GM12801 (cell line): ENCODE measurements around the gene SLC30A10.

Source experiments
- TF ChIP-seq, protein P1 (sequence below): IDR thresholded peaks from one replicate; pipeline ENCODE4 v1.5.1; 2011; ENCODE audit warnings: control low read depth; ENCODE audit not compliant: insufficient read length; ENCODE audit errors: extremely low read depth

The SLC30A10 gene

DNA sequence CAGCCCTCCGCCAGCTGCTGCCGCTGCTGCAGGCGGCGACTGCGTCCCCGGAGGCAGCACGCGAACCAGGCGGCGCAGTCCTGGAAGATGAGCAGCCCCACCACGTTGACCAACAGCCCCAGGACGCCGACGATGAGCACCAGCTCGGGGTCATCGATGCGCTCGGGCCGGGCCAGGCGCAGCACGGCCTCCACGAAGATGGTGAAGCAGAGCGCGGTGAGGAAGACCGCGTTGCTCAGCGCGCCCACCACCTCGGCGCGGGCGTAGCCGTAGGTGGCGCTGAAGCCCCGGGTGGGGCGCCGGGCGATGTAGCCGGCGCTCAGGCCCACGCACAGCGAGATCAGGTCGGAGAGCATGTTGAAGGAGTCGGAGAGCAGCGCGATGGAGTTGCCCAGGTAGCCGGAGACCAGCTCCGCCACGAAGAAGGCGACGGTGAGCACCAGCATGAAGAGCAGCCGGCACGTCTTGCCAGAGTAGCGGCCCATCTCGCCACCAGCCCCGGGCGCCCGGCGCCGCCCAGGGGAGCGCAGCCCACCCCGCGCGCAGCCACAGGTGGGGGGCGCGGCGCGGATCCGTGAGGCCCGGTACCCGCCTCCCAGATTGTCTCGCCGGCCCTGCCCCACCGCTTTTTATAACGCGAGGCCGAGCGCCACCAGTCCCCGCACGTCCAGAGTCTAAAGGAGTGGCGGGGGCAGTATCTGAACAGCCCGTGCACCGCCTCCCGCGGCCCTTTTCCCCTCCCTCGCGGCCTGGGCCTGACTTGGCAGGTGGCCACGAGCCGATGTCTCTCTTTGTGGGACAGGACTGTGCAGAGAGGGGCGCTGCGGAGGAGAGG lies at the start of gene SLC30A10:
Gene SLC30A10, minus strand, starts transcription at position 602 of the 835 bp plus-strand sequence. Its CDS starts 117 bp downstream, at position 485.
- TF ChIP-seq, protein P1, sequence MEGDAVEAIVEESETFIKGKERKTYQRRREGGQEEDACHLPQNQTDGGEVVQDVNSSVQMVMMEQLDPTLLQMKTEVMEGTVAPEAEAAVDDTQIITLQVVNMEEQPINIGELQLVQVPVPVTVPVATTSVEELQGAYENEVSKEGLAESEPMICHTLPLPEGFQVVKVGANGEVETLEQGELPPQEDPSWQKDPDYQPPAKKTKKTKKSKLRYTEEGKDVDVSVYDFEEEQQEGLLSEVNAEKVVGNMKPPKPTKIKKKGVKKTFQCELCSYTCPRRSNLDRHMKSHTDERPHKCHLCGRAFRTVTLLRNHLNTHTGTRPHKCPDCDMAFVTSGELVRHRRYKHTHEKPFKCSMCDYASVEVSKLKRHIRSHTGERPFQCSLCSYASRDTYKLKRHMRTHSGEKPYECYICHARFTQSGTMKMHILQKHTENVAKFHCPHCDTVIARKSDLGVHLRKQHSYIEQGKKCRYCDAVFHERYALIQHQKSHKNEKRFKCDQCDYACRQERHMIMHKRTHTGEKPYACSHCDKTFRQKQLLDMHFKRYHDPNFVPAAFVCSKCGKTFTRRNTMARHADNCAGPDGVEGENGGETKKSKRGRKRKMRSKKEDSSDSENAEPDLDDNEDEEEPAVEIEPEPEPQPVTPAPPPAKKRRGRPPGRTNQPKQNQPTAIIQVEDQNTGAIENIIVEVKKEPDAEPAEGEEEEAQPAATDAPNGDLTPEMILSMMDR, result no peak

DNA sequence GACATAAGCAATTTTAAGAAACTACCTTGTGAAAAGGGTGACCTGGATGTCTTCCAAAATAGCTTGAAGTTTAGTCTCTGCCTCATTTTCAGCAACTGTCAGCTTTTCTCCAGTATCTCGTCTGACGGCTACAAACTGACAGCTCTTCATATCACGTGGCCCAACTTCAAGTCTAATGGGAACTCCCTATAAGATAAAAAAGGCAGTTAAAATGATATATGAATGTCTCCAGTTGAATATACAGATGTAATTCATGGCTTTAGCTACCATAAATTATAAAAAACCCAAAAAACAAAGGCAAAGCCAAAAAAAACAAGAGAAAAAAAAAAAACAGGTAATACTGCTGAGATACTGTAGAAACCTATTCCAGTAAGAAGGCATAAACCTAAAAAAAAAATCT lies 44.9 kb upstream of the SLC30A10 start:
- TF ChIP-seq, protein P1, result no peak

DNA sequence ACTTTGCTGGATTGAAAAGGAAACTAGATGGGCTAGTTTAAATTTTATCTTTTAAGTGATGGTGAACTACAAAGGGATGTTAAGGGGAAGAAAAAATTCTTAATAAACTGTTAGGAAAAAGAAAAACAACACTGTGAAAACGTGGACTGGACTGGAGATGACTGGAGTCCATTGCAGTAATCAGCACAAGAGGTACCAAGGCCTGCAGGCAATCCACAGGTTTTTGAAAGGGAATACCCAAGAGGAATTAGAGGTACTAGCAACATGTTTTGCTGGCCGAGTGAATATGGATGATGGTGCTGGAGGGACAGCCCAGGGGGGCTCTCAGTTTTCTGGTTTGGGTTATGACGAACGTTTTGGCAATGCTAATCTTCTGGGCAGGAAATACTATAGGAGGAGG lies 39.0 kb upstream of the SLC30A10 start:
- TF ChIP-seq, protein P1, result no peak

DNA sequence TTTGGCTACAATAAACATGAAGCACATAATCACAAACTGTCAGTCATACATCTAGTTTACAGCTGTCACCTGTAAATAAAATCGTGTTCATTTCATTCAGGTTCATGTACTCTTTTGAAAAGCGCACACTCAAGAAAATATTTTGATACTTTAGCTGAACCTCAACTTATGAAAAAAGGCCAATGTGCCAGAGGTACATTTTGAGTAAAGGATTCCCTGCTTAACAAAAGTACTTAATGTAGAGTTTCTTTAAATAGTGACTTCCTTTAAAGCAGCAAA lies 37.7 kb upstream of the SLC30A10 start:
- TF ChIP-seq, protein P1, result no peak

DNA sequence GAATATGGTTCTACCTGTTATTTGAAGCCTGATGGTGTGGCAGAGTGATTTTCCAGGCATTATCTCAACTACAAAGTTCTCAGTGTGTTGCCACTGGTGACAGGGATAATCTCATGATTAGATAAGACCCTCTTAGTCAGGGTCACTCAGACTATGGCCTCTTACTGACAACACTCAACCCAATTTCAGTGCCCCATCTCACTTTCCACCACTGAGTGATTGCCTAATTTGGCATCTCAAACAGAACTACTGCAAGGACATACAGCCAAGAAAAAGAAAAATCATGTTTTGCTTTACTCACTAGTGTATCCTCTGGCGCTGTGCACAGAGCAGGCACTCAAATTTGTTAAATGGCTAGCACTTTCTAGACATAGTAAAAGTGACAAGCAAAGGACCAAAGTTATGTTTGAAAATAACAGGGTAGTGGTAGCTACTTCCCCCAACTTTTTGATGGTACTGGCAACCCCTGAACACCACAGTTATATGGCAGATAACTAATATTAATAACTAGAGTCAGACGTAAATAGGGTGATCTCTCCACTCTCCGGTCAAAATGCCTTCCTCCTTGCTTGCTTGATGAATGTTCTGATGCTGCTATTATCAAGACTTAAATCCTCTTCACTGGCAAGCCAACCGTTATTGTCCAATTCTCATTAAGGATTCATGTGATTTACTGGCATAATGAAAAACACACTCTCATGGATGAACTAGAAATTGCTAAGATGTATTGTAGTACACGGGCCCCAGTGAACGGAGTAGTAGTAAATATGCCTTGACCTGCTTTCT lies 37.1 kb upstream of the SLC30A10 start:
- TF ChIP-seq, protein P1, result no peak

GRCh38 chr1:219963432-219963831 lies 35.1 kb upstream of the SLC30A10 start:
- TF ChIP-seq, protein P1, result no peak

GRCh38 chr1:219961684-219962083 lies 33.3 kb upstream of the SLC30A10 start:
- TF ChIP-seq, protein P1, result no peak
